SH-SY5Y (cell line): ENCODE data around the gene NETO2.

Source experiments
- GATA2 ChIP-seq: IDR thresholded peaks from 2 replicates; pipeline ENCODE4 v1.6.1; 2011; ENCODE audit warnings: mild to moderate bottlenecking, low read depth, low read length
- GATA3 ChIP-seq: IDR thresholded peaks from 2 replicates; pipeline ENCODE4 v1.6.1; 2011; ENCODE audit warnings: low read depth, mild to moderate bottlenecking, low read length, moderate library complexity

The NETO2 gene

DNA sequence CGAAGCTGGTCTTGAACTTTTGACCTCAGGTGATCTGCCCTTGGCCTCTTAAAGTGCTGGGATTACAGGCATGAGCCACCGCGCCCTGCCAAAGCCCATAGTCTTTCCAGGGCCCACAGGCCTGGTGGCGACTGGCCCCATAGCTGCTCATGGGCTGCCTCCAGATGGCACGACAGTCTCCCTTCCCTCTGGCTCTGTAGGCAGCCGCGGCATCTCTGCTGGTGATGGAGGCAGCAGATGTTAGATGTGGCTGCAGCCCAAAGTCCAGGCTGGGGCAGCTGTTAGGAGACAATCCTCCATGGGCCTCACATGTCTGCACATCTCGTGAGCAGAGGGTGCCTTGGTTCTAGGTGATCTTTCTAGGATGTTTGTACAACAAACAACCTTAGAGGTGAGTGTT is 100.5 kb downstream of the NETO2 start:
- TF ChIP-seq GATA3 (no peak), GATA2 (no peak)

GRCh38 chr16:47037746-47038458 is 105.8 kb downstream of the NETO2 start:
- no peak for TF ChIP-seq GATA2
- no peak for TF ChIP-seq GATA3

DNA sequence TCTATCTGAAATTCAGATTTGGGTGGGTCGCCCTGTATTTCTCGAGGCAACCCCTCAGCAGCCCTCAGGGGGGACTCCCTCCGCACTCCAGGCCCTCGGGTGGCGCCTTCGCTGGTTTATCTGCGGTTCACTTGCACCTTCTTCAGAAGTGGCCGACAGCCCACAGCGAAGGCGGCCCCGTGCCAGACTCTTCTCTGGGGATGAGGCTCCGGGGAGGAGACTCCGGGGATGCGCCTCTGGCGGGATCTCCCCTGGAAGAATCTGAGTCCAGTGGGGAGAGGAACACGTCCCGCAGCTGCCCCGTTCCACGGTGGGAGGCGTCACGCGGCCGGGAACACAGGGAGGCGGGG is 106.4 kb downstream of the NETO2 start:
- TF ChIP-seq GATA2, result no peak
- no peak for TF ChIP-seq GATA3

- TF ChIP-seq GATA2, result no peak
- TF ChIP-seq GATA3, result no peak
Observed at GRCh38 chr16:47036201-47036600, 107.5 kb downstream of the NETO2 start.

DNA sequence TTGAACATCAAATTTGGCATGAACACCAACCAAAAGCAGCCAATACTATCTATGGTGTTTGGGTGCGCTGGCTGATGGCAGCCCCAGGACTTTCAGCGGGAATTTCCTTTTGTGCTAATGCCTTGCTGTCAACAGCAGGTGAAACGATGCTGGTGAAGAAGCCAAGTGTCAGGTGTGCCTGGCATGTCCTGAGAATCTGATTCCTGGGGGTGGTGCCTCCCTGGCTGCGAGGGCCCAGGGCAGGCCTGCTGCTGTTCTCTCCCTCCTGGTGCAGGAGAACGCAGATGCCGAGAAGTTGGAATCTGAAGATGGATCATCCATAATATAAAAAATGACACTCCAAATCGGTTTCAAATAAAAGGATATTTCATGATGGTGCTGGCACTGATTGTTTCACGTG is 108.3 kb downstream of the NETO2 start:
- TF ChIP-seq GATA2 (no peak), GATA3 (no peak)

- TF ChIP-seq GATA2 (no peak), GATA3 (no peak)
Observed at GRCh38 chr16:47034455-47034854, 109.3 kb downstream of the NETO2 start.

DNA sequence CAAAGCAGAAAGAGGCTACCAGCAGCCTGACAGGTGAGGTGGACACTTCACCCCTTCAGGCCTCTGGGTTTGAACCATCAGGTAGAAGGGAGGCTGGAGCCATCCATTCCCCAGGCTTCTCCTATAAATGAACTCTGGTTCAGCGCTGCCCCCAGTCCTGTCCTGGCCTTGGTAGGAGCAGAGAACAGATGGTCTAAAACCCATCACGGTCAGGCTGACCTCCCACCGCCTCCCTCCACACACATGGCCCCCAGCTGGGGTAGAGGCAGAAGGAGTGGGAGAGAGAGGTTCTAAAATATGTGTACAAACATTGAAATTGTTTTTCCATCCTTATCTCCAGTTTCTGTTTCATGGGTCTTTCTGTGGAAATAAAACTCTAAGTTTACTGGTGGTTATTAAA is 110.6 kb downstream of the NETO2 start:
- TF ChIP-seq GATA3 (no peak), GATA2 (no peak)

DNA sequence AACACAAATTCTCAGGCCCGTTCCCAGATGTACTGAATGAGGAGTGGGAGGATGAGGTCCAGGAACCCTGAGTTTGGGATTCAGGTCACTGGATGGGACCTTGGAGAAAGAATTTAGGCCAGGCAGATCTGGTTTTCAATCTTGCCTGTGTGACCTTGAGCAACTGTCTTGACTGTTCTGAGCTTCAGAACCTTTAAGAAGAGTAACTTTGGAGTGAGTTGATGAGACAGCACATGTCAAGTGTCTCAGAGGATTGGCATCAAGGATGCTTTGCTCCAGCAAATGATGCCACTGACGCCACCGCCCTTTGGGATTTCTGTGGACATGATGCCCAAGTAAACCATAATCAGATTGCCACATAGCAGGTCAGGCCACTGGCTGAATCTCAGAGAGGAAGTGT is 114.0 kb downstream of the NETO2 start:
- TF ChIP-seq GATA2 (no peak), GATA3 (no peak)

DNA sequence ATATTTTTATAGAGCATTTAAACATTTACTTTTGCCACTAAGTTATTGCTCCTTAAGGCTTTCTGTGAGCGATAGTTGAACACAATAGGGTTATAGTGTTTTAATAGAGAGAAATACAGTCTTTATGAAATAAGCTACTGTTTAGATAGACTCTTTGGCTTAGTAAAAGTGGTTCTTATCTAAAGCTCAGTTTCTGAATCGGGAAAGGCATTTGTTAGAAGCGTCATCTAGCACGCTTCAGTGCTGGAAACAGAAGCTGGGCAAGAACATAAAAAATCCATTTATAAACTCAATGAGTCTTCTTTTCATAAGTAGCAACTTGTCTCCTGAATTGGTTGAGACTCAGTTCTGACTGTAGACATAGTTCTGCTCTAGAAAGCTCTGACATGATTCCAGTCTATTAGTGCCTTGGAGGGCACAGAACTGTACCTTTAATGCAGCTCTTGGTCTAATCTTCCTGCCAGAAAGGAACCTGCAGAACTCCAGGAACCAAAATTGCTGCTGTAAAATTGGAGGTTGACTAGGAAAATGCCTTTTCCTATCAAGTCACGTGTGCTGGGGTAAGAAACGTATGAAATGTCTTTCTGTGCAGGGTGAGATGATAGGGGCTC is 114.9 kb downstream of the NETO2 start:
- TF ChIP-seq GATA3, result no peak
- TF ChIP-seq GATA2, result no peak
